Measurements from ENCODE around the gene NUDT19. TPM values are rescaled to one million over a fixed set of nuclear protein-coding genes. Genes with fewer than 3 reads are reported as not detected.

The NUDT19 gene
- total and polyA plus RNA-seq, 9 of the 15 experiments (the other 6 are each of a cell fraction or from before 2014, with no cell fraction given) = 9.6 to 38.6 (median 14.4) TPM

GRCh38 chr19:32686847-32687475, 4.7 kb upstream of the NUDT19 start (continued):
- TF ChIP-seq AFF1 (IDR thresholded peaks at IDR 0.05; ENCODE audit: low read depth in 1 of 2, partially characterized antibody in 2 of 2) (no peak), ZBED1 (IDR thresholded peaks at IDR 0.05) (no peak), PHF8 (IDR thresholded peaks at IDR 0.05; ENCODE audit: borderline replicate concordance, low read length) (no peak), KDM2B (CRISPR knock-in tag; IDR thresholded peaks at IDR 0.05) (no peak), ZBTB43 (CRISPR knock-in tag; IDR thresholded peaks at IDR 0.05) (no peak), SMARCA4 (IDR thresholded peaks at IDR 0.05) (no peak), ESRRA (IDR thresholded peaks at IDR 0.05; ENCODE audit: borderline replicate concordance, low read depth) (no peak), HINFP (tag; conservative IDR thresholded peaks at IDR 0.05; ENCODE audit: low read depth) (peak; percentile 90), L3MBTL2 (IDR thresholded peaks at IDR 0.05) (0 out of 2 replicates have a peak, but pooled peaks have one; percentile 11), MYBL2 (IDR thresholded peaks at IDR 0.05; ENCODE audit: low read depth) (no peak; the same call in 1 of the 2 replicates), MYBL2 (CRISPR knock-in tag; IDR thresholded peaks at IDR 0.05; ENCODE audit: borderline replicate concordance) (no peak), LCOR (CRISPR knock-in tag; IDR thresholded peaks at IDR 0.05) (no peak)

All from K562 (cell line).